ENCODE results near the gene ERGIC1.

ERGIC1 gene

DNA sequence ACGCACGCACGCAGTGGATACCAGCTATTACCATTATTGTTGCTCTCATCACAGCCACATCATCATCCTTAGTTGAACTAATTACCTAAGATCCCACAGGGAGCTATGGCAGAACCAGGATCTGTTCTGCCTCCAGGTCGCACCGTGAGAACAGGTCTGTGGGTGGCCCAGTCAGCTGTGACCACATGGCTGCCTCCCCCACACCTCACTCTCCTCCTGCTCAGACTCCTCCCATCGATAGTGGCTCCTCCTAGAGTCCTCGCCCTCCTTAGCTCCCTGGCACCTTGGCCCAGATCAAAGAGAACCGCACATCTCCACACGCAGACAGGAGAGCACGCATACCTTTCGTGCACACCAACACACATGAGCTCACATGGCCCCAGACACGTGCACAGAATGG, 92.7 kb downstream of the ERGIC1 start:
- no peak for DNase-seq

DNA sequence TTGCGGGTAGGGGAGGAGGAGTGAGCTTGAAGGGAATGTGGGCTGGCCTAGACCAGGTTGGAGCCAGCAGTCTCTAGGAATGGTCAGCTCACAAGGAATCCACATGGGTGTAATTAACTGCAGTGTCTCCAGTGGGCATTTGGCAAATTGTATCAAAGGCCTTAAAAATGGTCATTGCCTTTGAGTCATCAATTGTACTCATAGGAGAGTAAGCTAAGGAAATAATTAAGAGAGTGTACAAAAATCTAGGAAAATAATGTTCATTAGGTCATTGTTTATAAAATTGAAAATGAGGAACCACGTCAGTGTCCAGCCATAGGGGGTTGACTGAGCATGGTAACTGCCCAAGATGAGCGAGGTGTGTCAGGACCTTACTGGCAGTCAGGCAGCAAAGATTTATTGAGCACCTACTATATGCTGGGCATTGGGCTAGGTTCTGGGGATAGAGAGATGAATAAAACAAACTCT, 95.4 kb downstream of the ERGIC1 start:
- no peak for DNase-seq

DNA sequence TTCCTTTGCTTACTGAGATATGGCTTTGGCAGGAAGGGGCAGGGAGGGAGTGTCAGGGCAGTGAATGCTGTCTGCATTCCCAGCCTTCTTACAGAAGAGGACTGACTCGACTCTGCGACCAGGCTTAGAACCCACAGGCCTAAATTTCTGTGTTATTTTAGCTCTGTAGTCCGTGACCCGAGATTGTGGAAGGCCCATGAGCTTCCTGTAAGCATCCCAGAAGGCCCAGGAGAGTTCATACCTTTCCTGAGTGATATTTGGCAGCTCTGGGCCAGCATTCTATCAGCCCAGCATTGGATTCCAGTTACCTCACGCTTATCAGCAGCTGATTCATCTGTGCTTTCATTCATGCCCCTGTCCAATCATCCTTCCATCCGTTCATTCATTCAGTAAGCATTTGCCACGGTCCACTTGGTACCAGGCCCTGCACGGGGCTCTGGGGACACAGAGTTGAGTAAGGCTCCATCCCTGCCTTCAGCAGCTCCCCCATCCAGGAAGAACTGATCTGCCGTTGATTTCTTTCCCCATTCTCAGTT, 97.0 kb downstream of the ERGIC1 start:
- no peak for DNase-seq

DNA sequence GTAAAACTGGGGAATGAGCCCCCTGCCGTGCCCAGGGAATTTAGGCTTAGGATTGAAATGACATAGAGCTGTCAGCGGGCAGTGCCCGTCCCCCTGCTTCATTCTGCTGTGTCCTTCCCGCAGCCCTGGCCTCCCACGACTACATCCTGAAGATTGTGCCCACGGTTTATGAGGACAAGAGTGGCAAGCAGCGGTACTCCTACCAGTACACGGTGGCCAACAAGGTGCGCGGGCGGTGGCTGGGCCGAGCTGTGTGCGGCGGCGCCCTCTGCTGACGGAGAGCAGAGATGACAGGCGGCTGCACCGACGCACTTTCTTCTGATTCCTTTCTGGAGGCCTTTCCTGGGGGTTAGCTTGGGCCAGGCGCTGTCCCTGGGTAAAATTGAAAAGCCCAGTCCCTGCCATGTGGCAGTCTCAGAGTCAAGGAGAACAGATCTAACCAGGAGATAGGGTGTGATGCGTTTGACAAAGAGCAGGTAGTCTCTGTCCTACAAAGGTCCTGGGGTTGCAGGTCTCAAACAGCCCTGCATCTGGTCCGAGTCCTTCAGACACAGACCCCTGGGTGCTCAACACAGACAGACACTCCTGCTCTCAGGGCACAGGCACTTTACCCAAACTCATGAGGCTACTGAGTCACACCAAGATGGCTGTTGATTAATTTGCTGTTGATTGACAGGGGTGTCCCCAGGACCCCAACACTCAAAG, 98.4 kb downstream of the ERGIC1 start:
- DNase-seq, result peak; percentile 39

DNA sequence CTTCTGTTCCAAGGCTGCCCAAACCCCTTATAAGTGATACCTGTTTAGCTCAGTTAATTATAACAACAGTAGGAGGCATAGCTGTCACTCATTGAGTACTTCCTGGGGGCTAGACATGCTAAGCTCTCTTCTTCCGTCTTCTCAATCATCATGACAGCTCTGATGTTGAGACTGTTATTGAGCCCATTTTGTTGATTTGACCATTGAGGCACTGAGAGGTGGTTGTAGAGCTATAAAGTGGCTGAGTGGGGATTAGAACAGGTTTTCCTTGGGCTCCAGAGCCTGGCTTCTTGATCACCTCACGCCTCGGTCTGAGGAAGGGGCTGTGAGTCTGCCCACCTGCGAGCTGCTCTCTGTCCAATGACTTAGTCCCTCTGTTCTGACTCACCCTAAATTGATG, 99.2 kb downstream of the ERGIC1 start:
- DNase-seq, result no peak

DNA sequence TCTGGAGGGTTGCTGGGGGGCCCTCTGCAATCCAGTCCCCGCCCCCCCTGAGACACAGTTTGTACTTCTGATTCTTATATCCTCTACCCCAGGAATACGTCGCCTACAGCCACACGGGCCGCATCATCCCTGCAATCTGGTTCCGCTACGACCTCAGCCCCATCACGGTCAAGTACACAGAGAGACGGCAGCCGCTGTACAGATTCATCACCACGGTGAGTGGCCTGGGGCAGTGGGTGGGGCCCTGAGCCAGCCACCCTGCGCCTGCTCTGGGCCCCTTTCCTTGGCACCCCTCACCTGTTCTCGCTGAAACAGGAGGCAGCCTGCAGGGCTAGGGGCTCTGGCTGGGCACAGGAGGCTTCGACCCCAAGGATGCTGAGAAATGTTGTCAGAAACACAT, 101.0 kb downstream of the ERGIC1 start:
- DNase-seq, result no peak

- DNase-seq, result no peak
These were observed 102.3 kb downstream of the ERGIC1 start for GRCh38 chr5:172936401-172936800.

GRCh38 chr5:172939071-172939470, 105.0 kb downstream of the ERGIC1 start:
- DNase-seq, result peak; percentile 88

GRCh38 chr5:172939611-172940267, 105.7 kb downstream of the ERGIC1 start:
- DNase-seq, result peak; percentile 99

DNA sequence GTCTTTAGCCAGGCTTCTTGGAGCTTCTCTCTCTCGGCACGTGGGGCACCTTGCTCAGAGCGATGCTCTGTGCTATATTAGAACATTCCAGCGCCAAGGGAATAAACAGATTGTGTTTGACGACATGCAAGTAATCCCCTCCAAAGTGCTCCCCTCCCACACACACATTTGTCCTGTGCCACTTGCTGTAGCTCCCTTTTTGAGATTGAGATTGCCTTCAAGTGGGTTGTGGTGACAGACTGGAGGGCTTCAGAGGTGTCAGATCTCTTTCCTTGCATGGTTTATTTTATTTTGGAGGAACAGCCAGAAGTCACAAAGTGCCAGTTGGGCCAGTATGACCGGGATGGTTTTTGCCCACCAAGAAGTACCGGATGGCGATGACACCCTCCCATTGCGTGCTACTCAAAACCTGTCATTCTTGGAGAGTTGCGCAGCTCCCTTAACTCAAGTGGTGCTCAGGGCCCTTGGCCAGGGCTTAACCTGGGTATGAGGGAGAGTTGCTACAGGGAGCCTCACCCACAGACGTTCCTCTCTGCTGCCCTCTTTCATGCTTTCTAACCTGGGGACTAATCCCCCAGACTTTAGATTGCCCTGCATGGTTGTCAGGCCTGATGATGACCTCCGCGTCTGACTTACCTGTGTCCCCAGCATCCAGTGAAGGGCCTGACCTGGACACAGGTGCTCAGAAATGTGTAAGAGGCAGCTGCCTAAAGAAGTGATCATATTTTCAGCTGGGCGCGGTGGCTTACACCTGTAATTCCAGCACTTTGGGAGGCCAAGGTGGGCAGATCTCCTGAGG, 106.4 kb downstream of the ERGIC1 start:
- DNase-seq, result peak; percentile 90

GRCh38 chr5:172941067-172941516, 107.0 kb downstream of the ERGIC1 start:
- DNase-seq, result peak; percentile 31

DNA sequence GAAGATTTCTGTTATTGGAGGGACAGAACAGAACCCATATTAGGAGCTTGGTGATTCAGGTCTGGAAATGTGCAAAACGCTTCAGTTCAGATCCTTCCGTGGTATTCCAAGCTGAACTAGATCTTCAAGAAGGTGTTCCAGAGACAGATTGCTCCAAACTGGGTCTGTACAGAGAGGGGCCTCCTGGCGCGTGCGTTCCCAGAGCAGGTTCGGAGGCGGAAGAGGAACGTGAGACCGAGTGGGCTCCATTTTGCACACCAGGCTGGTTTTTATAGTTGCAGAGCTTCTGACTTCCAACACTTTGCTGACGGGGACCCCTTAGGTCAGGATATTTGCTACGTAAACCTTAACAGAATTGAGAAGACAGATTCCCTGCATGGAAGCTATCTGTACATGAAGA, 108.5 kb downstream of the ERGIC1 start:
- no peak for DNase-seq

- no peak for DNase-seq
These were observed 109.3 kb downstream of the ERGIC1 start for GRCh38 chr5:172943283-172943841.

- DNase-seq, result no peak
These were observed 109.9 kb downstream of the ERGIC1 start for GRCh38 chr5:172943906-172944305.

- no peak for DNase-seq
These were observed 110.7 kb downstream of the ERGIC1 start for GRCh38 chr5:172944741-172945140.

- no peak for DNase-seq
These were observed 111.1 kb downstream of the ERGIC1 start for GRCh38 chr5:172945151-172945550.

- no peak for DNase-seq
These were observed 112.1 kb downstream of the ERGIC1 start for GRCh38 chr5:172946146-172946545.

DNA sequence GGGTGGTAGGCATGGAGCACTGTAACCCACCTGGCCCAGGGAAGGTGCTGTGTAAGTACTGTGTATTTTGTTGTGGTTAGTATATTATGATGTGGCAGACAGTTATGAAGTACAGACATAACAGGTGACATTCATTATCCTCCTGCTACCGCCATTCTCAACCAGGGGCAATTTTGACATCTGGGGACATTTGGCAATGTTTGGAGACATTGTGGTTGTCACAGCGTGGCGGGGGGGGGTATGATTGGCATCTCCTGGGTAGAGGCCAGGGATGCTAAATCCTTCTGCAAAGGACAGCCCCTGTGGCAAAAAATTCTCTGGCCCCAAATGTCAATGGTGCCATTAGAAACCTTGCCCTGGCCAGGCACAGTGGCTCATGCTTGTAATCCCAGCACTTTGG, 115.4 kb downstream of the ERGIC1 start:
- DNase-seq, result no peak

GRCh38 chr5:172950176-172950965, 116.3 kb downstream of the ERGIC1 start:
- no peak for DNase-seq

- no peak for DNase-seq
These were observed 117.5 kb downstream of the ERGIC1 start for GRCh38 chr5:172951371-172952033.

GRCh38 chr5:172952034-172952511, 118.0 kb downstream of the ERGIC1 start:
- no peak for DNase-seq

Data from SHP77 treated with DMSO at 0.1 percent for 48 hours (cell line).